Upper lobe of left lung (tissue), 6 donors: ENCODE measurements around the gene ANXA6. TPM values are rescaled to one million over a fixed set of nuclear protein-coding genes. Genes with fewer than 3 reads are reported as not detected.

Source experiments
- ATAC-seq, 2 donors: fragments of 200-7000 bp; cut with Tn5 transposase; one replicate each; pipeline ENCODE4 v1.9.1; 2022; ENCODE audit warnings: mild to moderate bottlenecking in 2 of 2, moderate library complexity in 2 of 2; ENCODE audit not compliant: low FRiP score in 2 of 2
- DNase-seq, 2 donors: peaks; one replicate each; pipeline ENCODE4 v3.0.0-alpha.2; 2019 to 2020
- H3K27ac ChIP-seq, 4 donors: fragments of 200-600 bp; sonication (generic); one replicate each; pipeline ENCODE4 v1.5.1; 2016 to 2019
- H3K27me3 ChIP-seq, 4 donors: fragments of 200-600 bp; sonication (generic); one replicate each; pipeline ENCODE4 v1.5.1; 2017 to 2019
- H3K36me3 ChIP-seq, 4 donors: fragments of 200-600 bp; sonication (generic); one replicate each; pipeline ENCODE4 v1.5.1; 2016 to 2019
- H3K4me1 ChIP-seq, 4 donors: fragments of 200-600 bp; sonication (generic); one replicate each; pipeline ENCODE4 v1.5.1; 2018 to 2019
- H3K4me3 ChIP-seq, 4 donors: fragments of 200-600 bp; sonication (generic); one replicate each; pipeline ENCODE4 v1.5.1; 2017 to 2019; ENCODE audit warnings: mild to moderate bottlenecking in 2 of 4, moderate library complexity in 1 of 4
- H3K9me3 ChIP-seq, 4 donors: fragments of 200-600 bp; sonication (generic); one replicate each; pipeline ENCODE4 v1.5.1; 2018 to 2019
- EP300 ChIP-seq, 4 donors: sonication (generic); formaldehyde crosslinking; IDR thresholded peaks; one replicate each; pipeline ENCODE4 v1.5.1; 2017; ENCODE audit warnings: antibody characterized with exemption in 4 of 4, control low read depth in 2 of 4
- POLR2A ChIP-seq, 4 donors: fragments of 450-650 bp; IDR thresholded peaks; one replicate each; pipeline ENCODE4 v1.5.1; 2016 to 2017; ENCODE audit warnings: antibody characterized with exemption in 4 of 4, mild to moderate bottlenecking in 2 of 4
- POLR2AphosphoS5 ChIP-seq, 2 donors: sonication (generic); formaldehyde crosslinking; IDR thresholded peaks; one replicate each; pipeline ENCODE4 v1.5.1; 2017; ENCODE audit warnings: antibody characterized with exemption in 2 of 2
- WGBS, 2 donors: methylation state at CpG; one replicate each; pipeline ENCODE4 v1.1.5; 2017 to 2018; 5-methylcytosine and 5-hydroxymethylcytosine counted together
- total RNA-seq, 6 donors: library from RNA; depleted of rRNA in 4 of 6; stranded (reverse); fragments of >200 nt in 4 of 6; gene quantifications; one replicate each; pipeline versions ENCODE4 v1.1.0 to v1.2.1, GENCODE V29; 2016 to 2021
- TF ChIP-seq, protein P1 (sequence below), 6 experiments: fragments of 450-650 bp in 4 of 6; fragments of 200-600 bp in 2 of 6; sonication (generic) in 2 of 6; IDR thresholded peaks; one replicate each; pipeline ENCODE4 v1.5.1; 2016 to 2019; ENCODE audit warnings: antibody characterized with exemption in 6 of 6
- donor health status: DM: no; HTN: no; CAD: no; lungs with moderate emphysema.
- donor health status: DM: no; HTN: yes; CAD: no; lungs with severe emphysema.

The ANXA6 gene
- total RNA-seq, 6 donors from 2014 or later, result 68.5 to 176 (median 84.5) TPM

DNA sequence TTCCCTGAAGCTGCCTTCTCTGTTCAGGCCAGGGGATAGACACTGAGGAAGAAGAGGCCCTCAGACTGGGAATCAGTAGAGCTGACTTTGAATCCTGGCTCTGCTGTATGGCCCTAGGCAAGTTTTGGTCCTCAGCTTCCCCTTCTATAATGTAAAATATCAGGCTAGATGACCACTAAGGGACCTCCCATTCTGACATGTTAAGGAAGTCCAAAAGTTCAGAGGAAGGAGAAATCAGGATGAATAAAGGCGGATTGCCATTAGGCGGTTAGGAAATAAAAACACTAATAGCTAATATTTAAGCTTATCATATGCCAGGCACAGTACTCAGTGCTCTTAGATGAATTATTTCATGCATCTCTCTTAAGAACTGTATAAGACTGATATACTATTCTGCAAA is 67.9 kb downstream of the ANXA6 start:
- Histone ChIP-seq H3K27ac (no peak overlapping the region), H3K9me3 (no peaks in the 10 kb centered on the region), H3K27me3 (no peaks in the 10 kb centered on the region), H3K36me3 (no peaks in the 10 kb centered on the region), H3K4me3 (no peak overlapping the region), H3K4me1 (peaks cover 49 to 69% (median 53%) of the 10 kb centered on the region in 4 donors)
- WGBS, 2 donors, result 47 to 55% methylated on average over 2 of the region's 2 CpGs
- TF ChIP-seq POLR2AphosphoS5 (IDR thresholded peaks at IDR 0.05) (no peak), EP300 (IDR thresholded peaks at IDR 0.05) (no peak), POLR2A (IDR thresholded peaks at IDR 0.05) (no peak)
- TF ChIP-seq, protein P1, sequence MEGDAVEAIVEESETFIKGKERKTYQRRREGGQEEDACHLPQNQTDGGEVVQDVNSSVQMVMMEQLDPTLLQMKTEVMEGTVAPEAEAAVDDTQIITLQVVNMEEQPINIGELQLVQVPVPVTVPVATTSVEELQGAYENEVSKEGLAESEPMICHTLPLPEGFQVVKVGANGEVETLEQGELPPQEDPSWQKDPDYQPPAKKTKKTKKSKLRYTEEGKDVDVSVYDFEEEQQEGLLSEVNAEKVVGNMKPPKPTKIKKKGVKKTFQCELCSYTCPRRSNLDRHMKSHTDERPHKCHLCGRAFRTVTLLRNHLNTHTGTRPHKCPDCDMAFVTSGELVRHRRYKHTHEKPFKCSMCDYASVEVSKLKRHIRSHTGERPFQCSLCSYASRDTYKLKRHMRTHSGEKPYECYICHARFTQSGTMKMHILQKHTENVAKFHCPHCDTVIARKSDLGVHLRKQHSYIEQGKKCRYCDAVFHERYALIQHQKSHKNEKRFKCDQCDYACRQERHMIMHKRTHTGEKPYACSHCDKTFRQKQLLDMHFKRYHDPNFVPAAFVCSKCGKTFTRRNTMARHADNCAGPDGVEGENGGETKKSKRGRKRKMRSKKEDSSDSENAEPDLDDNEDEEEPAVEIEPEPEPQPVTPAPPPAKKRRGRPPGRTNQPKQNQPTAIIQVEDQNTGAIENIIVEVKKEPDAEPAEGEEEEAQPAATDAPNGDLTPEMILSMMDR (IDR thresholded peaks at IDR 0.05), result no peak
- DNase-seq, result no peak
- no peak for ATAC-seq

DNA sequence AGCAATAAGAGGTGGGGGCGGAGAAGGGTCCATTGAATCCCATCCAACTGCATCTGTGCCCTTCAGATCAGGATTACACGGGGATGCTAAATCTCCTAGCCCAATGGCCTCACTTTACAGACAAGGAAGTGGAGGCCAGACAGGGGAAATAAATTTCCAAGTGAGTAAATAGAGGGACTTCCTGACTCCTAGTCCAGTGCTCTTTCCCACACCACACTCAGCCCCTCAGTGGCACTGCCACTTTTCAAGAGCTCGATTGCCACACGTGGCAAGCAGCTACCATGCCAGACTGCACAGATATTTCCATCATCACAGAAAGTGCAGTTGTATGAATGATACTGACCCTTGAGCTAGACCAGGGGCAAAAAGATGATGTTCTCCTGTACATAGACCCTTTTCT is 68.6 kb downstream of the ANXA6 start:
- no peaks in the 10 kb centered on the region for H3K36me3 ChIP-seq
- H3K27me3 ChIP-seq, result no peaks in the 10 kb centered on the region
- DNase-seq, result no peak
- TF ChIP-seq POLR2A (IDR thresholded peaks at IDR 0.05) (no peak), EP300 (IDR thresholded peaks at IDR 0.05) (no peak), POLR2AphosphoS5 (IDR thresholded peaks at IDR 0.05) (no peak)
- TF ChIP-seq, protein P1 (IDR thresholded peaks at IDR 0.05), result no peak
- H3K4me1 ChIP-seq, result peaks cover 47 to 65% (median 48%) of the 10 kb centered on the region in 4 donors
- ATAC-seq, result no peak
- H3K4me3 ChIP-seq, result no peak overlapping the region
- H3K9me3 ChIP-seq, result no peaks in the 10 kb centered on the region
- whole genome bisulfite sequencing, 2 donors, result 67 to 81% methylated on average over 4 of the region's 4 CpGs
- no peak overlapping the region for H3K27ac ChIP-seq

DNA sequence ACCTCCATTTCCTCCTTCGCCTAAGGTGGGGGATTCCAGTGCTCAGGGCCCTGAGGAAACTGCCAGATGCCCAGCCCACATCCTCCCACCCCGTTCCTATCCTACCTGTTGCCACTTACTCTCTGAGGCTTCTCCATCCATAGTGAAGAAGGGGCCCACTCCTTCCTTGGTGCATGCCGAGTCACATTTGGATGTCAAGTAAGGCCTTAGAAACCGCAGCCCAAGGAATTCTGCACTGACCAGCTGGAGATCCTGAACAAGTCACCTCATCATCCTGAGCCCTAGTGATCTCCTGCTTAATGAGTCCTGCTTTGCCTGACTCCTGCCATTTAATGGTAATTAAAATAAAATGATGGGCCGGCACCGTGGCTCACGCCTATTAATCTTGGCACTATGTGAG is 70.1 kb downstream of the ANXA6 start:
- peak in 1 of 2 donors; percentile 24 for TF ChIP-seq POLR2AphosphoS5 (IDR thresholded peaks at IDR 0.05)
- TF ChIP-seq, protein P1 (IDR thresholded peaks at IDR 0.05), result no peak
- 83 to 85% methylated on average over 5 to 7 of the region's 7 CpGs for WGBS, 2 donors
- ATAC-seq (no peak), DNase-seq (no peak)
- Histone ChIP-seq H3K27ac (peak overlapping the region; percentile 78 to 84 (median 83)), H3K36me3 (no peaks in the 10 kb centered on the region), H3K4me3 (no peak overlapping the region), H3K9me3 (no peaks in the 10 kb centered on the region), H3K4me1 (peaks cover 42 to 62% (median 49%) of the 10 kb centered on the region in 4 donors), H3K27me3 (no peaks in the 10 kb centered on the region)

DNA sequence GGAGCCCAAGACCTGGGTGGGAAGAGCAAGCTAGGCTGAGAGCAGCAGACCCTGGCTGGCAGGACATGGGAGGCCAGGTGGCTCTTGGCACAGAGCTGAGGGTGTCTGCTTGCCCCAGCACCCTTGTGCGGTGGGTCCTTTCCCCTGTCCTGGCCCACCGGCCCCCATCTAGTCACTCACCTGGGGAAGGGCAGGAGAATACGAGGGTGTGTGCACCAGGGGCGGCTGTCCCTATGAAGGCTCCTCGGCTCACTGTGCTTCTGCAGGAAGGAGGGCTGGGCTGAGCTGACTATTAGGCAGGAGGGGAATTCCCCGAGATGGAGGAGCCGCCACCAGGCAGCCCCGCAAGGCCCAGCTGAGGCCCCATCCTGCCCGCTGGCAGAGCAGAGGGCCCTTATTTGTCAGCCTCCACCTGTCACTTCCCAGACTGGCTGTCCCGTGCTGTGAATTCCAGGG is 70.6 kb downstream of the ANXA6 start:
- Histone ChIP-seq H3K4me3 (peak overlapping the region in 2 of 4 donors; percentile 9 to 35), H3K9me3 (no peaks in the 10 kb centered on the region), H3K4me1 (peaks cover 45 to 63% (median 54%) of the 10 kb centered on the region in 4 donors), H3K27ac (peak overlapping the region; percentile 78 to 84 (median 83)), H3K27me3 (no peaks in the 10 kb centered on the region), H3K36me3 (no peaks in the 10 kb centered on the region)
- DNase-seq (peak; percentile 68 to 71), ATAC-seq (peak in 1 of 2 donors; percentile 41)
- TF ChIP-seq POLR2AphosphoS5 (IDR thresholded peaks at IDR 0.05) (peak in 1 of 2 donors; percentile 48), POLR2A (IDR thresholded peaks at IDR 0.05) (peak in 1 of 4 donors; percentile 15), EP300 (IDR thresholded peaks at IDR 0.05) (no peak)
- TF ChIP-seq, protein P1 (IDR thresholded peaks at IDR 0.05), result no peak
- WGBS, 2 donors, result 28 to 40% methylated on average over 4 to 6 of the region's 10 CpGs
